Fibroblast of lung (primary cell): ENCODE measurements around the gene ATG7.

Experiments used
- CTCF ChIP-seq, 2 donors: IDR thresholded peaks in 1 of 2; conservative IDR thresholded peaks in 1 of 2; 1 replicate in 1 of 2; 2 replicates in 1 of 2; pipeline ENCODE4 v1.5.1; 2011 to 2012; ENCODE audit warnings: low read length in 2 of 2, control low read depth in 1 of 2, inconsistent platforms in 1 of 2, low read depth in 1 of 2, mild to moderate bottlenecking in 1 of 2
- EZH2 ChIP-seq: IDR thresholded peaks from 2 replicates; pipeline ENCODE4 v1.5.1; 2012; ENCODE audit warnings: low read length, control low read depth, mild to moderate bottlenecking; ENCODE audit errors: missing control alignments

DNA sequence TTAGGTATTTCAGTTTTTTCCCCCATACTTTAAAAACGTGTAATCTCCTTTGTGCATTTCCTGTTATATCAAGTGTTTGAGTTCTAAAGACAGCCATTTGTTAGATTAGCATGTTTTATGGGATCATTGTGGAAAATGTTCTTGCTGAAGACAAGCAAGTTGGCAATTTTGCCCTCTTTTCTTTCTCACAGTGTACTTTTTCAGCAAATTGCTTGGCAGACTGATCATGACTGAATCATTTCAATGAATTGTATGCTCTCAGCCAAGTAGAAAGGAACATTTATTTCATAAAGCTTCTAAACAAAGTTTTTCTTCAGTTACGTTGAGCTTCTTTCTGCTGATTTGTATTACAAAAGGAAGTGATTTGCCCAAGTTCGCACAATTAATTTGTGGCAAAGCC, 51.6 kb downstream of the ATG7 start:
- TF ChIP-seq CTCF (conservative IDR thresholded peaks at IDR 0.05 in 1 of 2, IDR thresholded peaks at IDR 0.05 in 1 of 2; ENCODE audit: low read depth in 1 of 2, low read length in 2 of 2) (no peak), EZH2 (no peak)
